ENCODE results near the gene BRME1.

- TF ChIP-seq CTCF (IDR thresholded peaks at IDR 0.05) (peak; percentile 97 to 99 (median 99)), POLR2A (IDR thresholded peaks at IDR 0.05) (peak in 3 of 4 donors; percentile 28 to 73 (median 49)), POLR2AphosphoS5 (IDR thresholded peaks at IDR 0.05) (peak; percentile 67 to 72), EP300 (IDR thresholded peaks at IDR 0.05) (peak in 2 of 4 donors; percentile 63 to 83)
Measured at GRCh38 chr19:13861714-13862531, 44.0 kb downstream of the BRME1 start.

Data from upper lobe of left lung (tissue), 4 donors.